Measurements from ENCODE around the gene OBP2A. TPM values are rescaled to one million over a fixed set of nuclear protein-coding genes. Genes with fewer than 3 reads are reported as not detected.
"Not testable (repeated sequence)": the region's sequence is repeated elsewhere in the genome, so short reads cannot be mapped to it uniquely, and the experiment has no call there.

Gene OBP2A
- total RNA-seq, 1 experiment from 2014 or later: not detected

- DNase-seq (ENCODE audit: low read depth): no peak
Measured at GRCh38 chr9:135526089-135526729, 19.7 kb upstream of the OBP2A start.

- DNase-seq (ENCODE audit: low read depth): no peak
Measured at GRCh38 chr9:135526730-135527571, 19.0 kb upstream of the OBP2A start.

- not testable (repeated sequence) for DNase-seq (ENCODE audit: low read depth)
Measured at GRCh38 chr9:135528842-135529435, 17.0 kb upstream of the OBP2A start.

- DNase-seq (ENCODE audit: low read depth): no peak
Measured at GRCh38 chr9:135530146-135530545, 15.8 kb upstream of the OBP2A start.

- DNase-seq (ENCODE audit: low read depth): no peak
Measured at GRCh38 chr9:135531096-135531495, 14.8 kb upstream of the OBP2A start.

- no peak for DNase-seq (ENCODE audit: low read depth)
Measured at GRCh38 chr9:135533113-135533512, 12.8 kb upstream of the OBP2A start.

- DNase-seq (ENCODE audit: low read depth): no peak
Measured at GRCh38 chr9:135533674-135534073, 12.3 kb upstream of the OBP2A start.

- not testable (repeated sequence) for DNase-seq (ENCODE audit: low read depth)
Measured at GRCh38 chr9:135534192-135534711, 11.7 kb upstream of the OBP2A start.

- DNase-seq (ENCODE audit: low read depth): not testable (repeated sequence)
Measured at GRCh38 chr9:135534826-135535225, 11.1 kb upstream of the OBP2A start.

- DNase-seq (ENCODE audit: low read depth): not testable (repeated sequence)
Measured at GRCh38 chr9:135535631-135536030, 10.3 kb upstream of the OBP2A start.

- DNase-seq (ENCODE audit: low read depth): peak; percentile 24
Measured at GRCh38 chr9:135536216-135536615, 9.7 kb upstream of the OBP2A start.

- DNase-seq (ENCODE audit: low read depth): not testable (repeated sequence)
Measured at GRCh38 chr9:135543262-135543894, 2.5 kb upstream of the OBP2A start.

GRCh38 chr9:135544981-135545635 lies 818 bp upstream of the OBP2A start:
- no peak for DNase-seq (ENCODE audit: low read depth)

GRCh38 chr9:135546792-135547617 lies 1.1 kb downstream of the OBP2A start:
- DNase-seq (ENCODE audit: low read depth): not testable (repeated sequence)

GRCh38 chr9:135547756-135548736 lies 2.1 kb downstream of the OBP2A start:
- no peak for DNase-seq (ENCODE audit: low read depth)

GRCh38 chr9:135549478-135550343 lies 3.8 kb downstream of the OBP2A start:
- DNase-seq (ENCODE audit: low read depth): not testable (repeated sequence)

GRCh38 chr9:135550344-135550918 lies 4.5 kb downstream of the OBP2A start:
- no peak for DNase-seq (ENCODE audit: low read depth)

- DNase-seq (ENCODE audit: low read depth): no peak
Measured at GRCh38 chr9:135551031-135551430, 5.1 kb downstream of the OBP2A start.

Data from M059J (cell line).